Measurements from ENCODE around the gene TSHZ1.

The TSHZ1 gene, protein sequence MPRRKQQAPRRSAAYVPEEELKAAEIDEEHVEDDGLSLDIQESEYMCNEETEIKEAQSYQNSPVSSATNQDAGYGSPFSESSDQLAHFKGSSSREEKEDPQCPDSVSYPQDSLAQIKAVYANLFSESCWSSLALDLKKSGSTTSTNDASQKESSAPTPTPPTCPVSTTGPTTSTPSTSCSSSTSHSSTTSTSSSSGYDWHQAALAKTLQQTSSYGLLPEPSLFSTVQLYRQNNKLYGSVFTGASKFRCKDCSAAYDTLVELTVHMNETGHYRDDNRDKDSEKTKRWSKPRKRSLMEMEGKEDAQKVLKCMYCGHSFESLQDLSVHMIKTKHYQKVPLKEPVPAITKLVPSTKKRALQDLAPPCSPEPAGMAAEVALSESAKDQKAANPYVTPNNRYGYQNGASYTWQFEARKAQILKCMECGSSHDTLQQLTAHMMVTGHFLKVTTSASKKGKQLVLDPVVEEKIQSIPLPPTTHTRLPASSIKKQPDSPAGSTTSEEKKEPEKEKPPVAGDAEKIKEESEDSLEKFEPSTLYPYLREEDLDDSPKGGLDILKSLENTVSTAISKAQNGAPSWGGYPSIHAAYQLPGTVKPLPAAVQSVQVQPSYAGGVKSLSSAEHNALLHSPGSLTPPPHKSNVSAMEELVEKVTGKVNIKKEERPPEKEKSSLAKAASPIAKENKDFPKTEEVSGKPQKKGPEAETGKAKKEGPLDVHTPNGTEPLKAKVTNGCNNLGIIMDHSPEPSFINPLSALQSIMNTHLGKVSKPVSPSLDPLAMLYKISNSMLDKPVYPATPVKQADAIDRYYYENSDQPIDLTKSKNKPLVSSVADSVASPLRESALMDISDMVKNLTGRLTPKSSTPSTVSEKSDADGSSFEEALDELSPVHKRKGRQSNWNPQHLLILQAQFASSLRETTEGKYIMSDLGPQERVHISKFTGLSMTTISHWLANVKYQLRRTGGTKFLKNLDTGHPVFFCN (N-terminal part only)

GRCh38 chr18:75210274-75211001 is at the start of gene TSHZ1:
Gene TSHZ1, plus strand, starts transcription at chr18:75210797. Its CDS starts 1,080 bp downstream, at chr18:75211877.
- Mint-ChIP-seq H3K36me3 (ENCODE audit: low read depth) (peaks cover 6% of the 10 kb centered on the region), H3K4me3 (peak within 1 kb of the TSS; percentile 98), H3K4me1 (peaks cover 67% of the 10 kb centered on the region), H3K9me3 (no peaks in the 10 kb centered on the region), H3K27ac (peak within 1 kb of the TSS; percentile 99), H3K27me3 (ENCODE audit: low read depth, poor library complexity) (peaks cover 6% of the 10 kb centered on the region)
- no peak for DNase-seq
- TF ChIP-seq, protein P1, sequence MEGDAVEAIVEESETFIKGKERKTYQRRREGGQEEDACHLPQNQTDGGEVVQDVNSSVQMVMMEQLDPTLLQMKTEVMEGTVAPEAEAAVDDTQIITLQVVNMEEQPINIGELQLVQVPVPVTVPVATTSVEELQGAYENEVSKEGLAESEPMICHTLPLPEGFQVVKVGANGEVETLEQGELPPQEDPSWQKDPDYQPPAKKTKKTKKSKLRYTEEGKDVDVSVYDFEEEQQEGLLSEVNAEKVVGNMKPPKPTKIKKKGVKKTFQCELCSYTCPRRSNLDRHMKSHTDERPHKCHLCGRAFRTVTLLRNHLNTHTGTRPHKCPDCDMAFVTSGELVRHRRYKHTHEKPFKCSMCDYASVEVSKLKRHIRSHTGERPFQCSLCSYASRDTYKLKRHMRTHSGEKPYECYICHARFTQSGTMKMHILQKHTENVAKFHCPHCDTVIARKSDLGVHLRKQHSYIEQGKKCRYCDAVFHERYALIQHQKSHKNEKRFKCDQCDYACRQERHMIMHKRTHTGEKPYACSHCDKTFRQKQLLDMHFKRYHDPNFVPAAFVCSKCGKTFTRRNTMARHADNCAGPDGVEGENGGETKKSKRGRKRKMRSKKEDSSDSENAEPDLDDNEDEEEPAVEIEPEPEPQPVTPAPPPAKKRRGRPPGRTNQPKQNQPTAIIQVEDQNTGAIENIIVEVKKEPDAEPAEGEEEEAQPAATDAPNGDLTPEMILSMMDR (IDR thresholded peaks at IDR 0.05), result no peak

- Mint-ChIP-seq H3K9me3 (peaks cover 3% of the 10 kb centered on the region), H3K27me3 (ENCODE audit: low read depth, poor library complexity) (peaks cover 14% of the 10 kb centered on the region), H3K4me1 (peaks cover 29% of the 10 kb centered on the region), H3K36me3 (ENCODE audit: low read depth) (no peaks in the 10 kb centered on the region), H3K4me3 (no peak overlapping the region), H3K27ac (no peak overlapping the region)
- TF ChIP-seq, protein P1 (IDR thresholded peaks at IDR 0.05), result no peak
- no peak for DNase-seq
Measured at GRCh38 chr18:75161256-75162028, 49.2 kb upstream of the TSHZ1 start.

DNA sequence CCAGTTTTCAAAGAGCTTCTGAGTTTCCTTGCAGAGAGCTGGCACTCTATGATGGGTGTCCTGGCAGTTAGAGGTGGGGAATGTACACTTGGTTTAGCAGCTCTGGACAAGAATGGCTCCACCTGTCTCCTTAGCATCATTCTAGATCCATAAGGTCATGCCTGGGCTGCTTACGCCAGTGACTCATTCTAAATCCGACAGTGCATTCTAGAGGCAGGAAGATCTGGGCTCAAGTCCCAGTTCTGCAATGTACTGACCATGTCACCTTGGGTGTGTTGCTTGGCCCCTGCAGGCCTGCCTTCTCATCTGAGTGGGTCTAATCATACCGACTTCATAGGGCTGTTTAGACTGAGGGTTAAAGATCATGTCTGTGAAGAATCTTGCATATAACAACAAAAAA is 48.1 kb upstream of the TSHZ1 start:
- Mint-ChIP-seq H3K4me3 (no peak overlapping the region), H3K9me3 (peaks cover 3% of the 10 kb centered on the region), H3K4me1 (peaks cover 25% of the 10 kb centered on the region), H3K27ac (no peak overlapping the region), H3K36me3 (ENCODE audit: low read depth) (no peaks in the 10 kb centered on the region), H3K27me3 (ENCODE audit: low read depth, poor library complexity) (peaks cover 24% of the 10 kb centered on the region)
- no peak for DNase-seq
- TF ChIP-seq, protein P1 (IDR thresholded peaks at IDR 0.05), result no peak

DNA sequence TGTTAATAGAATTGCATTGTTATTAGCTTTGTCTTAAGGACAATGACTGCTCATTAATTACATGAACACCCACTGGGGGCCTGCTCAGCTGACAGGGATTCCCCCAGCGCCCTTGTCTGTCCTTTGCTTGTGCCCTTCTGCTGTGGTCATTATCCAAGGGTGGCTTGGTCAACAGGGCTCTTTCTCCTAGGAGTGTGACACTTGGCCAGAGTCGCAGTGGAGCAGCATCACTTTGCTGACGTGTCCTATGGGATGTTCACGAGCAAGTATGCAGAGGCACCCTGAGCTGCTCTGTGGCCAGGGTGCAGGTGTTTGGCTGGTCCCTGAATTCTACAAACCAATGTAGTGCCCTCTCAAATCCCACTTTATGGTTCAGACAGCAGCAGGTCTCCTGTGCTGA is 47.6 kb upstream of the TSHZ1 start:
- H3K9me3 Mint-ChIP-seq, result peaks cover 3% of the 10 kb centered on the region
- TF ChIP-seq, protein P1 (IDR thresholded peaks at IDR 0.05), result no peak
- peaks cover 23% of the 10 kb centered on the region for H3K4me1 Mint-ChIP-seq
- H3K36me3 Mint-ChIP-seq (ENCODE audit: low read depth), result no peaks in the 10 kb centered on the region
- H3K27me3 Mint-ChIP-seq (ENCODE audit: low read depth, poor library complexity), result peaks cover 24% of the 10 kb centered on the region
- H3K4me3 Mint-ChIP-seq, result no peak overlapping the region
- H3K27ac Mint-ChIP-seq, result no peak overlapping the region
- no peak for DNase-seq

- peaks cover 22% of the 10 kb centered on the region for H3K4me1 Mint-ChIP-seq
- peaks cover 3% of the 10 kb centered on the region for H3K9me3 Mint-ChIP-seq
- DNase-seq, result no peak
- no peak overlapping the region for H3K4me3 Mint-ChIP-seq
- TF ChIP-seq, protein P1 (IDR thresholded peaks at IDR 0.05), result no peak
- peaks cover 23% of the 10 kb centered on the region for H3K27me3 Mint-ChIP-seq (ENCODE audit: low read depth, poor library complexity)
- H3K27ac Mint-ChIP-seq, result no peak overlapping the region
- no peaks in the 10 kb centered on the region for H3K36me3 Mint-ChIP-seq (ENCODE audit: low read depth)
Measured at GRCh38 chr18:75163736-75164135, 46.9 kb upstream of the TSHZ1 start.
